Measurements from ENCODE around the gene C1QC.
"Not testable (repeated sequence)": the region's sequence is repeated elsewhere in the genome, so short reads cannot be mapped to it uniquely, and the experiment has no call there.

The C1QC gene

DNA sequence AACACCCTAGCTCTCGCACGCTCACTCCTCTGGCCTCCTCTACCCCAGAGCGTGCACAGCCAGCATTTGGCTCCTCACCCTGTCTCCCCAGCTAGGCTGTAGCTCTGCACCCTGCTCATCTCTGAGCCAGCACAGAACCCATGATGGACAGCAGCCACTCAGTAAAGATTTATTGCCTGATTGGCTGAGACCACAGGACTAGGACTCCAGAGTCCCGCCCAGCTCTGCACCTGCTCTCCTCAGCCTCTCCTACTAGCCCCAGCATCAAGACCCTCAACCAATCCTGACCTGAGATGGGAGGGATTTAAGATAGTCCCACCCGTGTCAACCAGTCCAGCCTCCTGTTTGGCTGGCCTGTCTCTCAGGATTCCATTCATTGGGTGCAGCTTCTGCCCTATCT is 18.9 kb downstream of the C1QC start:
- H3K4me3 ChIP-seq (ENCODE audit: insufficient read depth, low read depth, low read length): no peak overlapping the region
- H3K4me1 ChIP-seq (ENCODE audit: control insufficient read depth, insufficient read depth, low read length): no peaks in the 10 kb centered on the region
- H3K36me3 ChIP-seq (ENCODE audit: control insufficient read depth, insufficient read depth, low read length): no peaks in the 10 kb centered on the region
- H3K9me3 ChIP-seq (ENCODE audit: control insufficient read depth, low read length): no peaks in the 10 kb centered on the region
- H3K27ac ChIP-seq (ENCODE audit: insufficient read depth, low read depth, low read length, poor library complexity, severe bottlenecking): no peak overlapping the region
- WGBS, 2 experiments: 84 to 86% methylated on average over 5 of the region's 5 CpGs
- H3K27me3 ChIP-seq (ENCODE audit: control insufficient read depth, insufficient read depth, low read length, poor library complexity, severe bottlenecking): no peaks in the 10 kb centered on the region

- H3K36me3 ChIP-seq (ENCODE audit: control insufficient read depth, insufficient read depth, low read length): no peaks in the 10 kb centered on the region
- 91 to 93% methylated on average over 8 of the region's 8 CpGs for WGBS, 2 experiments
- H3K9me3 ChIP-seq (ENCODE audit: control insufficient read depth, low read length): no peaks in the 10 kb centered on the region
- no peak overlapping the region for H3K27ac ChIP-seq (ENCODE audit: insufficient read depth, low read depth, low read length, poor library complexity, severe bottlenecking)
- no peaks in the 10 kb centered on the region for H3K27me3 ChIP-seq (ENCODE audit: control insufficient read depth, insufficient read depth, low read length, poor library complexity, severe bottlenecking)
- H3K4me3 ChIP-seq (ENCODE audit: insufficient read depth, low read depth, low read length): no peak overlapping the region
- H3K4me1 ChIP-seq (ENCODE audit: control insufficient read depth, insufficient read depth, low read length): no peaks in the 10 kb centered on the region
Measured at GRCh38 chr1:22662986-22663408, 19.6 kb downstream of the C1QC start.

DNA sequence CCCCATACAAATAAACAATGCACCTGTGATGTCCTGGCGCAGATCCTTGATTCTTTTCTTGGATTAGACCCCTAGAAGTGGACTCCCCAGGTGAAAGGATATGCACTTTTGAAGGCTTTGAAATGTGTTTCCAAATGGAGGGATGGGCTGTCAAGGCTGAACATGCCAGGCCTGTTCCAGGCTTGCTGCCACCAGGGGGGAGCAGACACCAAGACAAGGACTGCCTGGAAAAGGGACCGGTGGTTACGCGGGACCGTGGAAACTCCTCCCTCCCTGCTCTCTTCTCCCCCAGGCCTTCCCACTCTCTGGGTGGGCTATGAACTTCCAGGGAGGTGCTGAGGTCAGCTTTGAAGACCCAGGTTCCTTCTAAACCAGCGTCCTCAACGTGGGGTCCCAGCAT is 22.3 kb downstream of the C1QC start:
- Histone ChIP-seq H3K36me3 (ENCODE audit: control insufficient read depth, insufficient read depth, low read length) (no peaks in the 10 kb centered on the region), H3K4me3 (ENCODE audit: insufficient read depth, low read depth, low read length) (no peak overlapping the region), H3K27me3 (ENCODE audit: control insufficient read depth, insufficient read depth, low read length, poor library complexity, severe bottlenecking) (no peaks in the 10 kb centered on the region), H3K4me1 (ENCODE audit: control insufficient read depth, insufficient read depth, low read length) (no peaks in the 10 kb centered on the region), H3K27ac (ENCODE audit: insufficient read depth, low read depth, low read length, poor library complexity, severe bottlenecking) (no peak overlapping the region), H3K9me3 (ENCODE audit: control insufficient read depth, low read length) (no peaks in the 10 kb centered on the region)
- 41 to 43% methylated on average over 7 of the region's 7 CpGs for WGBS, 2 experiments

DNA sequence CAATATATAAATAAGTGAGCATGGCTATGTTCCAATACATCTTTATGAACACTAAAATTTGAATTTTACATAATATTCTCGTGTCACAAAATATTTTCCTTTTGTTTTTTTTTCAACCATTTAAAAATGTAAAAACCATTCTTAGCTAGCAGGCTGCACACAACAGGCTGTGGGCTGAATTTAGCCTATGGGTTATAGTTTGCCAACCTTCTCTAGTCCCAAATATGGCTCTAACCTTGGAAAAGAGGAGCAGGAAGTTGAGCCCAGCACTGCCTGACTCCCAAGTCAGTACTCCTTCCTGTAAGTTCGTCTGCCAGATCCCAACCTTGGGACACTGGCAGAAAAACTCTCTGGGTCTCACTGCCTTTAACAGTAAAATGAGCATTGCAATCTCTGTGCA is 23.0 kb downstream of the C1QC start:
- Histone ChIP-seq H3K4me3 (ENCODE audit: insufficient read depth, low read depth, low read length) (no peak overlapping the region), H3K27me3 (ENCODE audit: control insufficient read depth, insufficient read depth, low read length, poor library complexity, severe bottlenecking) (no peaks in the 10 kb centered on the region), H3K9me3 (ENCODE audit: control insufficient read depth, low read length) (no peaks in the 10 kb centered on the region), H3K4me1 (ENCODE audit: control insufficient read depth, insufficient read depth, low read length) (no peaks in the 10 kb centered on the region), H3K36me3 (ENCODE audit: control insufficient read depth, insufficient read depth, low read length) (no peaks in the 10 kb centered on the region), H3K27ac (ENCODE audit: insufficient read depth, low read depth, low read length, poor library complexity, severe bottlenecking) (no peak overlapping the region)
- 82 to 100% methylated on average over 1 to 2 of the region's 2 CpGs for WGBS, 2 experiments

GRCh38 chr1:22668840-22669239 is 25.4 kb downstream of the C1QC start:
- not testable (repeated sequence) for H3K4me3 ChIP-seq (ENCODE audit: insufficient read depth, low read depth, low read length); H3K36me3 ChIP-seq (ENCODE audit: control insufficient read depth, insufficient read depth, low read length); H3K9me3 ChIP-seq (ENCODE audit: control insufficient read depth, low read length); H3K27me3 ChIP-seq (ENCODE audit: control insufficient read depth, insufficient read depth, low read length, poor library complexity, severe bottlenecking); H3K27ac ChIP-seq (ENCODE audit: insufficient read depth, low read depth, low read length, poor library complexity, severe bottlenecking)
- peaks cover 11% of the 10 kb centered on the region for H3K4me1 ChIP-seq (ENCODE audit: control insufficient read depth, insufficient read depth, low read length)
- WGBS, 2 experiments: 91 to 92% methylated on average over 2 of the region's 2 CpGs

DNA sequence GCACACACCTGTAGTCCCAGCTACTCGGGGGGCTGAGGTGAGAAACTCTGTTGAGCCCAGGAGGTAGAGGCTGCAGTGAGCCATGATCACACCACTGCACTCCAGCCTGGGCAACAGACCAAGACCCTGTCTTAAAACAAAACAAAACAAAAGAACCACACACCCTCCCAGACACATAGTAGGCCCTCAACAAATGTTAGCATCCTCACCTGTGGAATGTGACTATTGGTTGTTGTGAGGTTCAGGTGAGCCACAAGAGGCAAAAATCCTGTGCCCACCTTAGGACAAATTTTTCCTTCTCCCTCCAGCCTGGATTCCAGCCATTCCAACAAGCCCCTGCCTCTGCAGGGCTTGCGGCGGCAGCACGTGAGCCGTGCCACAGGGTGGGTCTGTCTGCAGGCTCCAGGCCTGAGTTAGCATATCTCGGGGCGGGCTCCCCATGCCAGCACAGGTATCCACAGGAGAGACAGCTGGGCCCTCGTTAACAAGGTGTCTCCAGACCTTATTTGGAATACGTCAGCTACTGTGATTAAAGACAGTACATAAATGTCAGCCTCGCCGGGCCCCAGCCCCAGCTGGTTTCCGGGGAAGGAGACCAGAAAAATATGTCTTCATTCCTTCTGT is 27.0 kb downstream of the C1QC start:
- Histone ChIP-seq H3K36me3 (ENCODE audit: control insufficient read depth, insufficient read depth, low read length) (no peaks in the 10 kb centered on the region), H3K4me1 (ENCODE audit: control insufficient read depth, insufficient read depth, low read length) (peaks cover 11% of the 10 kb centered on the region), H3K27me3 (ENCODE audit: control insufficient read depth, insufficient read depth, low read length, poor library complexity, severe bottlenecking) (no peaks in the 10 kb centered on the region), H3K4me3 (ENCODE audit: insufficient read depth, low read depth, low read length) (no peak overlapping the region), H3K9me3 (ENCODE audit: control insufficient read depth, low read length) (no peaks in the 10 kb centered on the region), H3K27ac (ENCODE audit: insufficient read depth, low read depth, low read length, poor library complexity, severe bottlenecking) (no peak overlapping the region)
- 83 to 85% methylated on average over 12 of the region's 12 CpGs for WGBS, 2 experiments

DNA sequence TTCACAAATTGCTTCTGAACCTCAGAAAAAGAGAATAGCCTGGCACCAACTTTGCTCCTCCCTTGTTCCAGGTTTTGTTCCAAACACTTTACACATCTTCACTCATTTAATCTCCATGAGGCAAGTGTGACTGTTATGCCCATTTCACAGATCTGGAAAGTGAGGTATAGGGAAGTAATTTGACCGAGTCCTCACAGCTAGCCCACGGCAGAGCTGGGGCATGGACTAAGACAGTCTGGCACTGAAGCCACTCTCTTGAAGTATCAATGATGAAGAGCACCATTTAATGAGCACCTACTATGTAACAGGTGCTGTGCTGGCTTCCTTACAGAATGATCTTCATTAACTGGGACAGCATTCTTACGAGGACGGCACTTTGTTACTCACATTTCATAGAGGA is 28.6 kb downstream of the C1QC start:
- Histone ChIP-seq H3K27ac (ENCODE audit: insufficient read depth, low read depth, low read length, poor library complexity, severe bottlenecking) (no peak overlapping the region), H3K4me3 (ENCODE audit: insufficient read depth, low read depth, low read length) (no peak overlapping the region), H3K9me3 (ENCODE audit: control insufficient read depth, low read length) (no peaks in the 10 kb centered on the region), H3K27me3 (ENCODE audit: control insufficient read depth, insufficient read depth, low read length, poor library complexity, severe bottlenecking) (no peaks in the 10 kb centered on the region), H3K36me3 (ENCODE audit: control insufficient read depth, insufficient read depth, low read length) (no peaks in the 10 kb centered on the region), H3K4me1 (ENCODE audit: control insufficient read depth, insufficient read depth, low read length) (peaks cover 13% of the 10 kb centered on the region)
- WGBS, 2 experiments: 94 to 96% methylated on average over 4 of the region's 4 CpGs

DNA sequence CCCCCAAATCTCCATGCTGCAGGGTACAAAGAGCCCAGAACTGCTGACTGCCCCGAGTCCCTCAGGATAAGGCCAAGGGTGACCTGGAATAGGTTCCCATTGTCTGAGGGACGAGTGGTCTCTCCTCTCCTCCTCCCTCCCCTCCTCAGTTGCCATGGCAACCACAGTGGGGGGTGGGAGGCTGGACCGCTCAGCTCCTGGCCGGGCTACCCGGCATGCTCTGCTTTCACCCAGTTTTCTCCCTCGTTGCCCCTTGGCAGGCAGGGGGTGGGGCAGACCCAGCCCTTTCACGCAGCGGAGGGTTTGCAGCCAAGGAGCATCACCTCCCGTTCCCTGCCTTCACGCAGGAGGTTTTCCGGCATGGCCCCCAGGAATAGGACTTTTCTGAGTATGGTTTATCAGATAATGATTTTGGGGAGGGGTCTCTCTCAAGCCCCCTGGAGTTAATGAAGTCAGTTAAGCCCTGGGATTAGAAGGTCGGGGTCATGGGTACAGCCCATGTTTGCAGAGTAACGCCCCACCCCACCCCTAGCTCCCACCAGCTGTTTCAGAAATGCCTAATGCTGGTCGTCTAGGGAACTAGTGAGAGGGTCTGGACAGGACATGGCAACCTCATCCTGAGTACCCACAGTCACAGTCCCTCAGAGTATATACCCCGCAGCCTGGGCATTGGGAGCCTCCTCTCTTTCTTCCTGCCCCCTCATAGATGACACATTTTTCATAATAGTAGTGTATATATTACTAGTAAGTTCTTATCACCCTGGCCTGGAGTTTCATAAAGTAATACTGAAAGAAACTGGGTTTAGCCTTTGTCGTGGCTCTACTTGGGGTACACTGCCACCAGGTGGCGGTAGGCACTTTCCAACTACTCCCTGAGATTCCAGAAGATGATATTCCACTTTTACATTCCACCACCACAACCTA is 30.3 kb downstream of the C1QC start:
- Histone ChIP-seq H3K9me3 (ENCODE audit: control insufficient read depth, low read length) (no peaks in the 10 kb centered on the region), H3K27ac (ENCODE audit: insufficient read depth, low read depth, low read length, poor library complexity, severe bottlenecking) (peak overlapping the region; percentile 77), H3K36me3 (ENCODE audit: control insufficient read depth, insufficient read depth, low read length) (no peaks in the 10 kb centered on the region), H3K27me3 (ENCODE audit: control insufficient read depth, insufficient read depth, low read length, poor library complexity, severe bottlenecking) (no peaks in the 10 kb centered on the region), H3K4me1 (ENCODE audit: control insufficient read depth, insufficient read depth, low read length) (peaks cover 23% of the 10 kb centered on the region), H3K4me3 (ENCODE audit: insufficient read depth, low read depth, low read length) (no peak overlapping the region)
- 10 to 19% methylated on average over 16 to 17 of the region's 17 CpGs for WGBS, 2 experiments

DNA sequence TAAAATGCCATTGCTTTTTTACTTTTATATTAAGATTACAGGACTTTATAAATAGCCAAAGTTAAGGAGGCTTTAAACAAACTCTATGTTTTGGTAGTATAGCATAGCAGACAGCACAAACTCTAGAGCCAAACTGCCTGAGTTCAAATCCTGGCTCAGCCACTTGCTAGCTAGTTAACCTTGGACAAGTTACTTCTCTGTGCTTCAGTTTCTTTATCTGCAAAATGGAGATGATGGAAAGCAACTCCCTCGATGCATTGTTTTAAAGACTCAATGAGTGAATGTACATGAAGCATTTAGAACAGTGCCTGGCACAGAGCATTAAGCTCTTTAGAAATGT is 30.9 kb downstream of the C1QC start:
- WGBS, 2 experiments: 60 to 67% methylated on average over 1 of the region's 1 CpG
- no peaks in the 10 kb centered on the region for H3K9me3 ChIP-seq (ENCODE audit: control insufficient read depth, low read length)
- H3K27me3 ChIP-seq (ENCODE audit: control insufficient read depth, insufficient read depth, low read length, poor library complexity, severe bottlenecking): no peaks in the 10 kb centered on the region
- H3K4me1 ChIP-seq (ENCODE audit: control insufficient read depth, insufficient read depth, low read length): peaks cover 23% of the 10 kb centered on the region
- no peak overlapping the region for H3K4me3 ChIP-seq (ENCODE audit: insufficient read depth, low read depth, low read length)
- no peak overlapping the region for H3K27ac ChIP-seq (ENCODE audit: insufficient read depth, low read depth, low read length, poor library complexity, severe bottlenecking)
- no peaks in the 10 kb centered on the region for H3K36me3 ChIP-seq (ENCODE audit: control insufficient read depth, insufficient read depth, low read length)

- 92 to 94% methylated on average over 15 of the region's 15 CpGs for WGBS, 2 experiments
- H3K9me3 ChIP-seq (ENCODE audit: control insufficient read depth, low read length); H3K27me3 ChIP-seq (ENCODE audit: control insufficient read depth, insufficient read depth, low read length, poor library complexity, severe bottlenecking); H3K36me3 ChIP-seq (ENCODE audit: control insufficient read depth, insufficient read depth, low read length); H3K4me3 ChIP-seq (ENCODE audit: insufficient read depth, low read depth, low read length); H3K27ac ChIP-seq (ENCODE audit: insufficient read depth, low read depth, low read length, poor library complexity, severe bottlenecking): not testable (repeated sequence)
- H3K4me1 ChIP-seq (ENCODE audit: control insufficient read depth, insufficient read depth, low read length): peaks cover 26% of the 10 kb centered on the region
Measured at GRCh38 chr1:22676151-22676550, 32.7 kb downstream of the C1QC start.
